ENCODE results near the gene FER1L5. TPM values are rescaled to one million over a fixed set of nuclear protein-coding genes. Genes with fewer than 3 reads are reported as not detected.

Gene FER1L5
- total RNA-seq, 1 experiment from 2014 or later, result 0.07 TPM

DNA sequence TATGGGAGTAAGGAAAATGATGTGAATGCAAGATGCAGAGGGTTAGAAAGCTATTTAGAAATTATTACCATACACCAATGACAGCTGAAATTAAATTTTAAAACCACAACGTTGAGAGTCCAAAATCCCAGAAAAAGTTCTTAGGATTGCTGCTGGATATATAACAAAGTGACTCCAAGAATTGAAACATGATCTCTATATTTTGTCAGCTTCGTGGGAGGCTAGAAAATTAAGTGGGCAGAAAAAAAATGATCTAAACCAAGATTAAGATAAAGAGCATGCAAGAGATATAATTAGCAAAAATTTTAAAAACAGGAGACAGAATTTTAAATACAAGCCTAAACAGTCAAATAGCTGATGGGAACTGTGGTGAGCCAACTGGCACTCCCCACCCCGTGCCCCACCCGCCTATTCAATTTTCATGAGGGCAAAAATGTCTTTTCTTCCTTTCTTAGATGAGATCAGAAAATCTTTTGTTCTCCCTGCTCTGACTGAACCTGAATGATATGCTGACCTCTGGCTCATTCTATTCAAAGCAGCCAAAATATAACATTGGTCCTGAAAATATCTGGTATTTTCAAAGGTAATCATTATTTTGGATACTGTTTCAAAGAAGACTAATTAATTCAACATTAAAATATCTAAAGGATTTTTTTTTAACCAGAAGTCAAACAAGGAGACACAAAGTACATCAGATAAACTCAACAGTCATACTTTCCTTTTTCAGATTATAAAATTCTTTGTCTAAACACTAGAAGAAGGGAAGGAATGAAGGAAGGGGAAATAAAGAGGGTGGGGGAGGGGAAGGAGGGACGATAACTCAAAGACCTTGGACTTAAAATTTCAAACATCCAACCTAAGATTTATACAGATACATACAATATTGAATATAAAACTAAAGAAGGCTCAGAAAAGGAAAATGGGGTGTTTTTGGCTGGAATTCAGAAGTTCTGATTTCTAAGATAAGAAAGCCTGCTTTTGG is 16.7 kb upstream of the FER1L5 start:
- no peaks in the 10 kb centered on the region for H3K27me3 ChIP-seq (replicated peaks; ENCODE audit: control insufficient read depth, insufficient read depth, low read length)
- H3K4me3 ChIP-seq (ENCODE audit: low read depth, low read length), result no peak overlapping the region
- no peaks in the 10 kb centered on the region for H3K4me1 ChIP-seq
- POLR2A ChIA-PET, result no interaction called here
- no peak for TF ChIP-seq CTCF (IDR thresholded peaks at IDR 0.05; ENCODE audit: insufficient read depth in 1 of 2, low read depth in 1 of 2, low read length in 1 of 2, severe bottlenecking in 1 of 2, unreplicated experiment in 1 of 2)
- intact Hi-C loops (cut with micrococcal nuclease; ENCODE audit: unreplicated experiment), result no loop called here
- no peaks in the 10 kb centered on the region for H3K9me3 ChIP-seq
- no peak for DNase-seq
- H3K4me1 Mint-ChIP-seq (ENCODE audit: low read depth, unreplicated experiment), result no peaks in the 10 kb centered on the region
- H3K4me3 Mint-ChIP-seq (ENCODE audit: unreplicated experiment), result no peak overlapping the region
- no peaks in the 10 kb centered on the region; the same call in 1 of the 2 replicates for H3K36me3 ChIP-seq (ENCODE audit: control insufficient read depth, insufficient read depth, low read length)
- CTCF ChIA-PET, result no interaction called here
- no peaks in the 10 kb centered on the region for H3K9me3 Mint-ChIP-seq (ENCODE audit: unreplicated experiment)
- BruUV-seq (replicated peaks), result no TSS peak
- H3K27ac Mint-ChIP-seq (ENCODE audit: unreplicated experiment), result no peak overlapping the region
- H3K36me3 Mint-ChIP-seq (ENCODE audit: insufficient read depth, unreplicated experiment), result peaks cover 55% of the 10 kb centered on the region
- H3K27me3 Mint-ChIP-seq (ENCODE audit: insufficient read depth, unreplicated experiment), result no peaks in the 10 kb centered on the region

DNA sequence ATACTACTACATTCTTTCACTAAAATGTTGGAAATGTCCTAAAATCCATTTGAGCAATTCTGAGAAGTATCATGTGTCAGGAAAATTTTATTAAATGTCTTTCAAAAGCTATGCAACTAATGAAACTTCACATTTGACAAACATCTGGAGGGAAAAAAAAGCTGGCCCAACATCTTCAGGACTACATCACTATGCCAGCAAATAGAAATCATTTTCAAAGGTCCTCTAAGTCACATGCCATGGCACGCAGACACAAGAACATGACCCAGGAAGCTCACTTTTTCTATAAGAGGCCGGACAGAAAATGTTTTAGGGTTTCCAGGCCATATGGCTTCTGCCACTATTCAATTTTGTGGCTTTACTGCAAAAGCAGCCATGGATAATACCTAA is 16.0 kb upstream of the FER1L5 start:
- intact Hi-C loops (cut with micrococcal nuclease; ENCODE audit: unreplicated experiment), result no loop called here
- BruUV-seq (replicated peaks), result no TSS peak
- H3K27me3 ChIP-seq (replicated peaks; ENCODE audit: control insufficient read depth, insufficient read depth, low read length), result no peaks in the 10 kb centered on the region
- H3K9me3 Mint-ChIP-seq (ENCODE audit: unreplicated experiment), result no peaks in the 10 kb centered on the region
- H3K4me1 ChIP-seq, result no peaks in the 10 kb centered on the region
- ChIA-PET CTCF (no interaction called here), POLR2A (no interaction called here)
- H3K36me3 Mint-ChIP-seq (ENCODE audit: insufficient read depth, unreplicated experiment), result peaks cover 61% of the 10 kb centered on the region
- no peak overlapping the region for H3K4me3 ChIP-seq (ENCODE audit: low read depth, low read length)
- H3K36me3 ChIP-seq (ENCODE audit: control insufficient read depth, insufficient read depth, low read length), result peaks cover 1% of the 10 kb centered on the region; the same call in 1 of the 2 replicates
- no peak for DNase-seq
- no peak overlapping the region for H3K27ac Mint-ChIP-seq (ENCODE audit: unreplicated experiment)
- H3K4me1 Mint-ChIP-seq (ENCODE audit: low read depth, unreplicated experiment), result no peaks in the 10 kb centered on the region
- TF ChIP-seq CTCF (IDR thresholded peaks at IDR 0.05; ENCODE audit: insufficient read depth in 1 of 2, low read depth in 1 of 2, low read length in 1 of 2, severe bottlenecking in 1 of 2, unreplicated experiment in 1 of 2), result no peak
- no peak overlapping the region for H3K4me3 Mint-ChIP-seq (ENCODE audit: unreplicated experiment)
- no peaks in the 10 kb centered on the region for H3K27me3 Mint-ChIP-seq (ENCODE audit: insufficient read depth, unreplicated experiment)
- no peaks in the 10 kb centered on the region for H3K9me3 ChIP-seq

GRCh38 chr2:96631804-96632435 is 10.6 kb upstream of the FER1L5 start:
- H3K4me3 ChIP-seq (ENCODE audit: low read depth, low read length), result no peak overlapping the region
- Mint-ChIP-seq H3K4me1 (ENCODE audit: low read depth, unreplicated experiment) (peaks cover 7% of the 10 kb centered on the region), H3K27ac (ENCODE audit: unreplicated experiment) (no peak overlapping the region), H3K4me3 (ENCODE audit: unreplicated experiment) (no peak overlapping the region), H3K27me3 (ENCODE audit: insufficient read depth, unreplicated experiment) (no peaks in the 10 kb centered on the region), H3K9me3 (ENCODE audit: unreplicated experiment) (no peaks in the 10 kb centered on the region), H3K36me3 (ENCODE audit: insufficient read depth, unreplicated experiment) (peaks cover 57% of the 10 kb centered on the region)
- no peak for TF ChIP-seq CTCF (IDR thresholded peaks at IDR 0.05; ENCODE audit: insufficient read depth in 1 of 2, low read depth in 1 of 2, low read length in 1 of 2, severe bottlenecking in 1 of 2, unreplicated experiment in 1 of 2)
- H3K27me3 ChIP-seq (replicated peaks; ENCODE audit: control insufficient read depth, insufficient read depth, low read length), result no peaks in the 10 kb centered on the region
- no peaks in the 10 kb centered on the region for H3K4me1 ChIP-seq
- ChIA-PET POLR2A (no interaction called here), CTCF (interaction anchor here (0.6 kb wide), 1 partner anchor 132 kb away, joined by 8 read pairs; no protein-coding TSS in a partner anchor)
- BruUV-seq (replicated peaks), result no TSS peak
- peaks cover 1% of the 10 kb centered on the region; the same call in 1 of the 2 replicates for H3K36me3 ChIP-seq (ENCODE audit: control insufficient read depth, insufficient read depth, low read length)
- intact Hi-C loops (cut with micrococcal nuclease; ENCODE audit: unreplicated experiment), result no loop called here
- H3K9me3 ChIP-seq, result no peaks in the 10 kb centered on the region
- no peak for DNase-seq

Data from Caco-2 (cell line).